Activated CD4-positive, alpha-beta T cell treated with anti-CD3 and anti-CD28 coated beads for 4 hours (primary cell): Measurements from ENCODE around the gene FBXL13.
"Not testable (repeated sequence)": the region's sequence is repeated elsewhere in the genome, so short reads cannot be mapped to it uniquely, and the experiment has no call there.

ENCODE experiments used
- DNase-seq, 2 donors: peaks; one replicate each; pipeline ENCODE4 v3.0.0-alpha.2; 2020

Gene FBXL13

DNA sequence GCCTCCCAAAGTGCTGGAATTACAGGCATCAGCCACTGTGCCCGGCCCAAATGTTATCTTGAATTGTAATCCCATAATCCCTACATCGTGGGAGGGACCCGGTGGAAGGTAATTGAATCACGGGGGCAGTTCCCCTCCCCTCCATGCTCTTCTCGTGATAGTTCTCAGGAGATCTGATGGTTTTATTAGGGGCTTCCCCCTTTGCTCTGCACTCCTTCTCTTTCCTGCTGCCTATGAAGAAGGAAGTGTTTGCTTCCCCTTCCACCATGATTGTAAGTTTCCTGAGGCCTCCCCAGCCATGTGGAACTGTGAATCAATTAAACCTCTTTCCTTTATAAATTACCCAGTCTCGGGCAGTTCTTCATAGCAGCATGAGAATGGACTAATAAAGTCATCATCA, 3.6 kb upstream of the FBXL13 start:
- not testable (repeated sequence) for DNase-seq

- no peak for DNase-seq
These were observed 2.7 kb upstream of the FBXL13 start for GRCh38 chr7:103077318-103077717.

DNA sequence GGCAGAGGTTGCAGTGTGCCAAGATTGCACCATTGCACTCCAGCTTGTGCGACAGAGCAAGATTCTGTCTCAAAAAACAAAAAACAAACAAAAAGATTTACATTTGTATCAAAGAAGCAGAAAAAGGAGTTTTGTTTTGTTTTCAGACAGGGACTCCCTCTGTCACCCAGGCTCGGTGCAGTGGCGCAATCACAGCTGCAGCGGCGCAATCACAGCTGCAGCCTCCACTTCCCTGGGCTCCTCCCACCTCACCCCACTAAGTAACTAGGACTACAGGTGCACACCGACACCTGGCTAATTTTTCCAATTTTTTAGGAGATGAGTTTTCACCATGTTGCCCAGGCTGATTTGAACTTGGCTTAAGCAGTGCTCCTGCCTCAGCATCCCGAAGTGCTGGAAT, 2.2 kb upstream of the FBXL13 start:
- DNase-seq: no peak

GRCh38 chr7:103075337-103075918, 832 bp upstream of the FBXL13 start:
- DNase-seq: peak; percentile 74 to 85

- DNase-seq: no peak
These were observed 542 bp downstream of the FBXL13 start for GRCh38 chr7:103073989-103074518.

DNA sequence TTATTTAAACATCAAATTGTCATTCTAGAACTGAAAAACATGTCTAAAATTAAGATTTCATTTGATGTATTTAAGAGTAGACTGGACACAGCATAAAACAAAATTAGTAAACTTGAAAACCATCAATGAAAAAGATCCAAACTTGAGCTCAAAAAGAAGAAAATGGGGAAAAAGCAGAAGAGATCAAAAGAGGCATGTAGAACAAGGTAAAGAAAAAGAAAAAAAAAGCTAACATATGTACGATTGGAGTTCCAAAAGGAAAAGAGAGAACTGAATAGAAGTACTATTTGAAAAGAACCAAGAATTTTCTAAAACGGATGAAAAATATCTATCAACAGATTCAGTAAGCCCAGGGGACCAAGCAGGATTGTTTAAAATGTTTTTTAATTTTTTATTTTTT, 3.6 kb downstream of the FBXL13 start:
- no peak for DNase-seq

GRCh38 chr7:103068414-103069403, 5.9 kb downstream of the FBXL13 start:
- DNase-seq: no peak

GRCh38 chr7:103065667-103066066, 8.9 kb downstream of the FBXL13 start:
- peak; percentile 29 to 37 for DNase-seq

GRCh38 chr7:103063895-103064294, 10.7 kb downstream of the FBXL13 start:
- DNase-seq: no peak

DNA sequence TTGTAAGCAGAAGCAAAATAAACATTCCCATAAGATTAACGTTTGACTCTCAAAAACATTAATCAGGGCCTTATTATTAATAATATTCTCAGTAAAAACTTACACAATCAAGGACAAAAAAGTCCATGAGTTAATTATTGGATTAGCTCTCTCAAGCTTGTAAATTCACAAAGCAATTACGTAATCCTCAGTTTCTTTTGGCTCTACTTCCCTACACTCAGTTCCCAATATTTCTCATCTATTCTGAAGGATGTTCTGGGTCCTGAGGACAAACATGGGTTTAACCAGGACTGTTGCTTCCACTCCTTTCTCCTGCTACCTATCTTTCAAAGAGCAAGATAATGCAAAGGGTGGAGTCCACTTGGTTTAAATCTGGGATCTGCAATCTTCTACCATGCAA, 15.1 kb downstream of the FBXL13 start:
- DNase-seq: no peak

DNA sequence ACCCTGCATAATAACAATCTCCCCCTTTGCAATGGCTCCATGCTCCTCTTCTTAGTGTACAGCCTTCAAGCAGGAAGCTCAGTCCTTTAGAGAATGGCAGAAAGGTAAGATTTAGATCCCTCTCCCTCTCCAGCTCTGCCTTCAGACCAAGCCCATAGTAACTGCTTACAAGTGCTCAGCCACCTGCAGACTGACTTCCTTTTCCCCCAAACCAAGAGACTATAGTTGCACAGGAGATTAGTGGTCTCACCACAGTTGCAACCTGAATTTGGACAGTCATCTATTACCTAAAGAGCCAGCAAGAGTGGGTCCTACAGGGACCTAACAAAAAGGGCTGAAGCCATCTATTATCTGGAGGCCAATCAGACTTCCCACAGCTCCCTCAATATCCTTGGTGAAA, 16.5 kb downstream of the FBXL13 start:
- no peak for DNase-seq

DNA sequence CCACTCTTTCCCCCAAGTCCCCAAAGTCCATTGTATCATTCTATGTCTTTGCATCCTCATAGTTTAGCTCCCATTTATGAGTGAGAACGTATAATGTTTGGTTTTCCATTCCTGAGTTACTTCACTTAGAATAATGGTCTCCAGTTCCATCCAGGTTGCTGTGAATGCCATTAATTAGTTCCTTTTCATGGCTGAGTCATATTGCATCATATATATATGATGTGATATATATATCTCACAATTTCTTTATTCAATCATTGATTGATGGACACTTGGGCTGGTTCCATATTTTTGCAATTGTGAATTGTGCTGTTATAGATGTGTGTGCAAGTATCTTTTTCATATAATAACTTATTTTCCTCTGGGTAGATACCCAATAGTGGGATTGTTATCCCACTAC, 18.6 kb downstream of the FBXL13 start:
- not testable (repeated sequence) for DNase-seq

DNA sequence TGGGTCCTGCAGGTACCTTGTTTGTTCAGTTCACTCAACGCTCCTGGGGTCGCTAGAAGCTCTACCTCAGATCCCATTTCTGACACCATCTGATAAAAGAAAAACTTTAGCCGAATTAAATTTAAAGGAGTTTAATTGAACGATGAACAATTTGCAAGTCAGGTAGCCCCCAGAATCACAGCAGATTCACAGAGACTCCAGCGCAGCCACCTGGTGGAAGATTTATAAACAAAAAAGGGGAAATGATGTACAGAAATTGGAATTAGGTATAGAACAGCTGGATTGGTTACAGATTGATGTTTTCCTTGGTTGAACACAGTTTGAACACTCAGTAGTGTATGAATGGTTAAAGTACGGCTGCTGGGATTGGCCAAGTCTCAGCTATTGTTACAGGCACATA, 23.1 kb downstream of the FBXL13 start:
- no peak for DNase-seq

DNA sequence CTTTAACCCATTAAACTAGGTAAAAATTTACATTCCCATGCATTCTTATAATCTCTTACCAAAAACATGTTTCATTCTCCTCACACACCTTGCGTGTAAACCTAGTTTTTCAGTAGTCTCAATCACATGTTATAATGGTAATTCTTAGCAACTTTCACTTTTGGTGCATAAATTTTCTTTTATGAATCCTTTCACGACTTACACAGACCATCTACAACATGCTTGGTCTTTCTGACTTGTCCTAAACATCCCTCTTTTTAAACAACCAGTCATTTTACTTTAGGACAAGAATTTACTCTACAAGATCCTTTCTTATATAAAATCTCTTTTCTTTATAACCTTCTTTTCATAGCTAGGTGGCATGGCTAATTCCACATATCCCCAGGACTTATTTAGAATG, 25.8 kb downstream of the FBXL13 start:
- DNase-seq: no peak

DNA sequence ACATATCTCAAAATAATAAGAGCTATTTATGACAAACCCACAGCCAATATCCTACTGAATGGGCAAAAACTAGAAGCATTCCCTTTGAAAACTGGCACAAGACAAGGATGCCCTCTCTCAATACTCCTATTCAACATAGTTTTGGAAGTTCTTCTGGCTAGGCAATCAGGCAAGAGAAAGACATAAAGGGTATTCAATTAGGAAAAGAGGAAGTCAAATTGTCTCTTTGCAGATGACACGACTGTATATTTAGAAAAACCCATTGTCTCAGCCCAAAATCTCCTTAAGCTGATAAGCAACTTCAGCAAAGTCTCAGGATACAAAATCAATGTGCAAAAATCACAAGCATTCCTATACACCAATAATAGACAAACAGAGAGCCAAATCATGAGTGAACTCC, 32.8 kb downstream of the FBXL13 start:
- not testable (repeated sequence) for DNase-seq

DNA sequence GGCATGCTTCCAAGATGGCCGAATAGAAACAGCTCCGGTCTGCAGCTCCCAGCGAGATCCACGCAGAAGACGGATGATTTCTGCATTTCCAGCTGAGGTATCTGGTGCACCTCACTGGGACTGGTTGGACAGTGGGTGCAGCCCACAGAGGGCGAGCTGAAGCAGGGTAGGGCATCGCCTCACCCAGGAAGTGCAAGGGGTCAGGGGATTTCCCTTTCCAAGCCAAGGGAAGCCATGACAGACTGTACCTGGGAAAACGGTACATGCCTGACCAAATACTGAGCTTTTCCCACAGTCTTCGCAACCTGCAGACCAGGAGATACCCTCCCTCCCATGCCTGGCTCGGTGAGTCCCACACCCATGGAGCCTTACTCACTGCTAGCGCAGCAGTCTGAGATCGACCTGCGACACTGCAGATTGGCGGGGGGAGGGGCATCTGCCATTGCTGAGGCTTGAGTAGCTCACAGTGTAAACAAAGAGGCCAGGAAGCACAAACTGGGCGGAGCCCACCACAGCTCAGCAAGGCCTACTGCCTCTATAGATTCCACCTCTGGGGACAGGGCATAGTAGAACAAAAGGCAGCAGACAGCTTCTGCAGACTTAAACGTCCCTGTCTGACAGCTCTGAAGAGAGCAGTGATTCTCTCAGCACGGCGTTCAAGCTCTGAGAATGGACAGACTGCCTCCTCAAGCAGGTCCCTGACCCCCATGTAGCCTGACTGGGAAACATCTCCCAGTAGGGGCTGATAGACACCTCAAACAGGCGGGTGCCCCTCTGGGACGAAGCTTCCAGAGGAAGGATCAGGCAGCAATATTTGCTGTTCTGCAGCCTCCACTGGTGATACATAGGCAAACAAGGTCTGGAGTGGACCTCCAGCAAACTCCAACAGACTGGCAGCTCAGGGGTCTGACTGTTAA, 36.5 kb downstream of the FBXL13 start:
- DNase-seq: not testable (repeated sequence)

- no peak for DNase-seq
These were observed 37.1 kb downstream of the FBXL13 start for GRCh38 chr7:103037476-103037822.

GRCh38 chr7:103034318-103034717, 40.3 kb downstream of the FBXL13 start:
- DNase-seq: not testable (repeated sequence)

GRCh38 chr7:103031781-103032180, 42.8 kb downstream of the FBXL13 start:
- DNase-seq: no peak

DNA sequence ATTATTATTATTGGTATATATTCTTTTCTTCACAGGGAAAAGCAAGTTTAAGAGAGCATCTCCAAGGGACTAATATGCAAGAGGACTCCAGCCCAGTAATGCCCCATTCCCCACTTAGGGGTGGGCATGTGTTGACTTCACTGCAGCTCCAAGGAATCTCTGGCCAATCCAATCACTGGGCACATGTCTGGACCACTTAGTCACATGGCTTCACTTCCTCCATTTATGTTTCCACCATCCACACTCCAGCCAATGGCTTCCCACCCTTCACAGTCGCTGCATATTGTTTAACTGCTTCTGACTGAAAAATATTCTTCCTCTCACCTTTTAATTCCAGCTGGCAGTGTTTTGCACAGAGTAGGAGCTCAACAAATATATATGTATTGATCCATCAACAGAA, 43.6 kb downstream of the FBXL13 start:
- DNase-seq: no peak

DNA sequence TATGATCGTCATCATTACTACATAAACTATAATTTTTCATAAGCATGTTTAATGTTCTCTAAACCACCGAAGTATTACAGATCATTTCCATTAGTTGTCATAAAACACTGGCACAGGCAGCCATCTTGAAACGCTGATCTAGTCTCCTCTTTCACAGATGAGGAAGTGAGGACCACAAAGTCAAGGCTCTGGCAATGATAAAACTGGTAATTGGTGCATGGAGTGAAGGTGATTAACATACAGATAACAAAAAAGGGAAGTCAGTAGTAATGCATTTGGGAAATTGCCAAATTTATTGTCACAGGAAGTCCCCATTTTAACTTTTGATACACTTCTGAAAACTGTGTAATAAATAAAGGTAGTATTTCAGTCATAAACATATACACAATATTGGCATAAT, 49.3 kb downstream of the FBXL13 start:
- DNase-seq: no peak

DNA sequence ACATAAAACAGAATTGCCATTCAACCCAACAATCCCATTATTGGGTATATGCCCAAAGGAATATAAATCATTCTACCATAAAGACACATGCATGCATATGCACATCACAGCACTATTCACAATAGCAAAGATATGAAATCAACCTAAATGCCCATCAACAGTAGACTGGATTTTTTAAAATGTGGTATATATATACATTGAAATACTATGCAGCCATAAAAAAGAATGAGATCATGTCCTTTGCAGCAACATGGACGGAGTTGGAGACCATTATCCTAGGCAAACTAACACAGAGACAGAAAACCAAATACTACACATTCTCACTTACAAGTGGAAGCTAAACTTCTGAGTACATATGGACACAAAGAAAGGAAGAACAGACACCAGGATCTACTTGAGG, 51.0 kb downstream of the FBXL13 start:
- DNase-seq: not testable (repeated sequence)

GRCh38 chr7:103021490-103021889, 53.1 kb downstream of the FBXL13 start:
- DNase-seq: not testable (repeated sequence)
